Glutamatergic neuron (in vitro differentiated cells): Measurements from ENCODE around the gene TP53BP2. TPM values are rescaled to one million over a fixed set of nuclear protein-coding genes. Genes with fewer than 3 reads are reported as not detected.

Experiments used
- DNase-seq: peaks from one replicate; pipeline ENCODE4 v3.0.0; 2022
- H3K27ac Mint-ChIP-seq: one replicate; pipeline ENCODE4 v1.8.0; 2020; ENCODE audit warnings: mild to moderate bottlenecking, mixed read lengths, inconsistent platforms; ENCODE audit not compliant: unreplicated experiment
- H3K27me3 Mint-ChIP-seq: one replicate; pipeline ENCODE4 v1.8.0; 2020; ENCODE audit warnings: mild to moderate bottlenecking, moderate library complexity, mixed read lengths, inconsistent platforms; ENCODE audit not compliant: unreplicated experiment
- H3K36me3 Mint-ChIP-seq: one replicate; pipeline ENCODE4 v1.8.0; 2020; ENCODE audit warnings: mild to moderate bottlenecking, mixed read lengths, inconsistent platforms; ENCODE audit not compliant: unreplicated experiment
- H3K4me1 Mint-ChIP-seq: one replicate; pipeline ENCODE4 v1.8.0; 2020; ENCODE audit warnings: mild to moderate bottlenecking, low read depth, mixed read lengths, inconsistent platforms; ENCODE audit not compliant: unreplicated experiment
- H3K4me3 Mint-ChIP-seq: one replicate; pipeline ENCODE4 v1.8.0; 2020; ENCODE audit warnings: mild to moderate bottlenecking, mixed read lengths, inconsistent platforms; ENCODE audit not compliant: unreplicated experiment
- H3K9me3 Mint-ChIP-seq: one replicate; pipeline ENCODE4 v1.8.0; 2020; ENCODE audit warnings: mild to moderate bottlenecking, moderate library complexity, mixed read lengths, inconsistent platforms; ENCODE audit not compliant: unreplicated experiment
- CTCF ChIP-seq: fragments of 200-600 bp; sonication (generic); IDR thresholded peaks from one replicate; pipeline ENCODE4 v1.5.0; 2021; ENCODE audit not compliant: partially characterized antibody, unreplicated experiment
- total RNA-seq: library from RNA; stranded (reverse); fragmentation: NEBNext Ultra II Directional; extraction: Animal tissue kit (Norgen Biotek cat#: 25700); gene quantifications from one replicate; pipeline ENCODE4 v1.2.1, GENCODE V29; 2021; ENCODE audit not compliant: unreplicated experiment

The TP53BP2 gene
- total RNA-seq, 1 donor from 2014 or later, result 50.7 TPM

- Mint-ChIP-seq H3K27me3 (peaks cover 2% of the 10 kb centered on the region), H3K36me3 (no peaks in the 10 kb centered on the region), H3K4me1 (peaks cover 3% of the 10 kb centered on the region), H3K4me3 (no peak overlapping the region), H3K9me3 (no peaks in the 10 kb centered on the region), H3K27ac (no peak overlapping the region)
- DNase-seq, result no peak
- TF ChIP-seq CTCF, result no peak
Measured at GRCh38 chr1:223859058-223859457, 13.3 kb upstream of the TP53BP2 start.

GRCh38 chr1:223856386-223856785 is 10.6 kb upstream of the TP53BP2 start:
- Mint-ChIP-seq H3K4me1 (peaks cover 3% of the 10 kb centered on the region), H3K27ac (no peak overlapping the region), H3K36me3 (no peaks in the 10 kb centered on the region), H3K4me3 (no peak overlapping the region), H3K9me3 (no peaks in the 10 kb centered on the region), H3K27me3 (no peaks in the 10 kb centered on the region)
- no peak for DNase-seq
- no peak for TF ChIP-seq CTCF

- no peak overlapping the region for H3K4me3 Mint-ChIP-seq
- H3K27me3 Mint-ChIP-seq, result no peaks in the 10 kb centered on the region
- no peak for TF ChIP-seq CTCF
- H3K4me1 Mint-ChIP-seq, result no peaks in the 10 kb centered on the region
- H3K9me3 Mint-ChIP-seq, result no peaks in the 10 kb centered on the region
- no peaks in the 10 kb centered on the region for H3K36me3 Mint-ChIP-seq
- no peak for DNase-seq
- H3K27ac Mint-ChIP-seq, result no peak overlapping the region
Measured at GRCh38 chr1:223853748-223854147, 8.0 kb upstream of the TP53BP2 start.

DNA sequence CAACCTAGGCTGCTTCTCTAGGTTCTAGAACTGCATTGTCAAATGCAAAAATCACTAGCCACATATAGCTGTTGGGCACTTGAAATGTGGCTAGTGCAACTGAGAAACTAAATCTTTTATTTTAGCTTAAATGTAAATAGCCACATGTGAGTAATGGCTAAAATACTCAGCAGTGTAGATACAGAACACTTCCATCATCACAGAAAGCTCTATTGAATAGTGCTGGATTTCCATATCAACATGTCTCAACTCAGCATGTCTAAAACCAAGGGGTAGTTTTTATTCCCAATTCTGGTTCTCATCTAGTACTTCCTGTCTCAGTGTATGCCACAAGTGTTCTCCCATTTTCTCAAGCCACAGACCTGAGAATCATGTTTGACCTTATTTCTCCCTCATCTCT is 7.5 kb upstream of the TP53BP2 start:
- Mint-ChIP-seq H3K36me3 (no peaks in the 10 kb centered on the region), H3K27me3 (no peaks in the 10 kb centered on the region), H3K27ac (no peak overlapping the region), H3K9me3 (no peaks in the 10 kb centered on the region), H3K4me1 (no peaks in the 10 kb centered on the region), H3K4me3 (no peak overlapping the region)
- no peak for DNase-seq
- TF ChIP-seq CTCF, result no peak

DNA sequence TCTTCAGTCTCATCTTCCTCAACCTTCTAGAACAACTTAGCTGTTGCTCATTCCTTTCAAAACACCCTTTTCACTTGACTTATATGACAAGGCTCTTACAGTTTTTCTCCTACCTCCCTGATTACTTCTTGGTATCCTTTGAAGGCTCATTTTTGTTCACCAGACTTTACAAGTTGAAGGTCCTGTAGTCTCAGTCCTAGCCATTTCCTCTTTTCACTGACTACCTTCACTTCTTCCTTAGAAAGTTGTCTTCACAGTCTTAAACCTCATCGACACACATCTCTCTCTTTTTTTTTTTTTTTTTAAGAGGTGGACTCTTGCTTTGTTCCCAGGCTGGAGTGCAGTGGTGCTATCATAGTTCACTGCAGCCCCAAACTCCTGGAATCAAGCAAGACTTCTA is 6.6 kb upstream of the TP53BP2 start:
- Mint-ChIP-seq H3K27ac (no peak overlapping the region), H3K27me3 (no peaks in the 10 kb centered on the region), H3K4me3 (no peak overlapping the region), H3K4me1 (no peaks in the 10 kb centered on the region), H3K9me3 (no peaks in the 10 kb centered on the region), H3K36me3 (no peaks in the 10 kb centered on the region)
- no peak for TF ChIP-seq CTCF
- DNase-seq, result no peak
